HEK293 (cell line): ENCODE data around the gene RNASE8.

Experiments used
- CTCF ChIA-PET: fragments of 350-600 bp; formaldehyde crosslinking; extraction: SDS; loops from one replicate; lab custom pipeline; 2021; ENCODE audit warnings: antibody characterized with exemption; lab: Yijun Ruan, JAX
- POLR2A ChIA-PET: fragments of 300-600 bp; formaldehyde crosslinking; extraction: SDS; loops from one replicate; lab custom pipeline; 2020; ENCODE audit warnings: antibody characterized with exemption, inconsistent platforms; lab: Yijun Ruan, JAX
- H3K27ac ChIP-seq: fragments of 200-500 bp; sonication (Bioruptor generic); 2 replicates; pipeline ENCODE4 v1.5.1; 2014; ENCODE audit warnings: low read depth, low read length, control low read depth, inconsistent platforms; ENCODE audit errors: extremely low read depth
- H3K36me3 ChIP-seq, 2 experiments: fragments of 200-500 bp in 1 of 2; sonication (Bioruptor generic) in 1 of 2; 1 replicate in 1 of 2; 2 replicates in 1 of 2; pipeline ENCODE4 v1.5.1; 2014 to 2017; ENCODE audit warnings: inconsistent platforms in 2 of 2, low read length in 2 of 2; ENCODE audit not compliant: control insufficient read depth in 2 of 2, insufficient read depth in 1 of 2
- H3K4me1 ChIP-seq: fragments of 200-500 bp; sonication (Bioruptor generic); 2 replicates; pipeline ENCODE4 v1.5.1; 2014; ENCODE audit warnings: mild to moderate bottlenecking, low read length, inconsistent platforms; ENCODE audit not compliant: control insufficient read depth, insufficient read depth
- H3K4me3 ChIP-seq: 2 replicates; pipeline ENCODE4 v1.5.1; 2011; ENCODE audit warnings: low read depth, mild to moderate bottlenecking, control low read depth, low read length, moderate library complexity
- H3K9me3 ChIP-seq: fragments of 200-500 bp; sonication (Bioruptor generic); 2 replicates; pipeline ENCODE4 v1.5.1; 2014; ENCODE audit warnings: low read depth, low read length, inconsistent platforms; ENCODE audit not compliant: control insufficient read depth, insufficient read depth
- EGR2 ChIP-seq: fragments of 450-650 bp; formaldehyde crosslinking; IDR thresholded peaks from 2 replicates; pipeline ENCODE4 v1.5.1; 2016; ENCODE audit warnings: low read depth, missing biosample characterization, missing genetic modification characterization
- KLF16 ChIP-seq: fragments of 450-650 bp; formaldehyde crosslinking; IDR thresholded peaks from 2 replicates; pipeline ENCODE4 v1.5.1; 2017; ENCODE audit warnings: missing biosample characterization, missing genetic modification characterization
- WT1 ChIP-seq: fragments of 450-650 bp; formaldehyde crosslinking; IDR thresholded peaks from 2 replicates; pipeline ENCODE4 v1.5.1; 2016; ENCODE audit warnings: missing biosample characterization, missing genetic modification characterization
- ZBTB11 ChIP-seq: fragments of 450-650 bp; formaldehyde crosslinking; conservative IDR thresholded peaks from 2 replicates; pipeline ENCODE4 v1.5.1; 2016; ENCODE audit warnings: low read depth, missing biosample characterization, missing genetic modification characterization
- ZBTB21 ChIP-seq: fragments of 450-650 bp; formaldehyde crosslinking; IDR thresholded peaks from 2 replicates; pipeline ENCODE4 v1.5.1; 2017; ENCODE audit warnings: missing biosample characterization, missing genetic modification characterization
- ZBTB26 ChIP-seq: fragments of 450-650 bp; formaldehyde crosslinking; optimal IDR thresholded peaks from 2 replicates; pipeline ENCODE3; 2016; ENCODE audit warnings: missing biosample characterization, mild to moderate bottlenecking, missing genetic modification characterization
- ZFP3 ChIP-seq: fragments of 450-650 bp; formaldehyde crosslinking; IDR thresholded peaks from 2 replicates; pipeline ENCODE4 v1.5.1; 2016; ENCODE audit warnings: low read depth, missing biosample characterization, missing genetic modification characterization
- ZNF132 ChIP-seq: fragments of 450-650 bp; formaldehyde crosslinking; IDR thresholded peaks from 2 replicates; pipeline ENCODE4 v1.5.1; 2017; ENCODE audit warnings: missing biosample characterization, missing genetic modification characterization, borderline replicate concordance
- ZNF146 ChIP-seq: fragments of 450-650 bp; formaldehyde crosslinking; IDR thresholded peaks from 2 replicates; pipeline ENCODE4 v1.5.1; 2016; ENCODE audit warnings: missing biosample characterization, missing genetic modification characterization
- ZNF184 ChIP-seq: fragments of 450-650 bp; IDR thresholded peaks from 2 replicates; pipeline ENCODE4 v1.5.1; 2018; ENCODE audit warnings: missing biosample characterization, mild to moderate bottlenecking, missing genetic modification characterization
- ZNF24 ChIP-seq: fragments of 450-650 bp; formaldehyde crosslinking; IDR thresholded peaks from 2 replicates; pipeline ENCODE4 v1.5.1; 2016; ENCODE audit warnings: missing biosample characterization, missing genetic modification characterization
- ZNF311 ChIP-seq: fragments of 450-650 bp; formaldehyde crosslinking; IDR thresholded peaks from 2 replicates; pipeline ENCODE4 v1.5.1; 2017; ENCODE audit warnings: missing biosample characterization, missing genetic modification characterization, borderline replicate concordance
- ZNF341 ChIP-seq: fragments of 450-650 bp; formaldehyde crosslinking; IDR thresholded peaks from 2 replicates; pipeline ENCODE4; 2016; ENCODE audit warnings: low read depth, missing biosample characterization, missing genetic modification characterization
- ZNF529 ChIP-seq: fragments of 450-650 bp; formaldehyde crosslinking; IDR thresholded peaks from 2 replicates; pipeline ENCODE4 v1.5.1; 2017; ENCODE audit warnings: missing genetic modification characterization, missing biosample characterization; ENCODE audit not compliant: insufficient replicate concordance
- ZNF530 ChIP-seq: fragments of 450-650 bp; formaldehyde crosslinking; IDR thresholded peaks from 2 replicates; pipeline ENCODE4 v1.5.1; 2016; ENCODE audit warnings: low read depth, missing biosample characterization, missing genetic modification characterization
- ZNF548 ChIP-seq: fragments of 450-650 bp; formaldehyde crosslinking; IDR thresholded peaks from 2 replicates; pipeline ENCODE4 v1.5.1; 2016; ENCODE audit warnings: missing biosample characterization, missing genetic modification characterization
- ZNF623 ChIP-seq: fragments of 450-650 bp; formaldehyde crosslinking; IDR thresholded peaks from 2 replicates; pipeline ENCODE4 v1.5.1; 2016; ENCODE audit warnings: missing biosample characterization, missing genetic modification characterization
- ZNF670 ChIP-seq: fragments of 450-650 bp; formaldehyde crosslinking; IDR thresholded peaks from 2 replicates; pipeline ENCODE4 v1.5.1; 2016; ENCODE audit warnings: missing biosample characterization, missing genetic modification characterization, low read depth
- ZNF785 ChIP-seq: fragments of 450-650 bp; formaldehyde crosslinking; IDR thresholded peaks from 2 replicates; pipeline ENCODE4 v1.5.1; 2016; ENCODE audit warnings: missing biosample characterization, missing genetic modification characterization
- ZXDB ChIP-seq: fragments of 450-650 bp; formaldehyde crosslinking; IDR thresholded peaks from 2 replicates; pipeline ENCODE4 v1.5.1; 2016; ENCODE audit warnings: missing biosample characterization, missing genetic modification characterization

RNASE8 gene

GRCh38 chr14:21020977-21021545 lies 36.6 kb upstream of the RNASE8 start:
- Histone ChIP-seq H3K4me3 (no peak overlapping the region), H3K9me3 (no peaks in the 10 kb centered on the region), H3K4me1 (peaks cover 5% of the 10 kb centered on the region; the same call in 1 of the 2 replicates), H3K36me3 (peaks cover 0 to 51% of the 10 kb centered on the region in 2 experiments; a peak in 2 of 3 replicates), H3K27ac (no peak overlapping the region)
- TF ChIP-seq ZXDB (no peak), ZFP3 (tag by site-specific recombination) (no peak), ZNF184 (tag by site-specific recombination) (no peak), ZNF132 (tag by site-specific recombination) (no peak), ZNF311 (no peak), ZBTB26 (tag by site-specific recombination) (no peak), ZNF24 (tag by site-specific recombination) (no peak), WT1 (tag by site-specific recombination) (no peak), ZNF670 (tag by site-specific recombination) (no peak), ZNF341 (tag by site-specific recombination) (no peak), KLF16 (tag by site-specific recombination) (no peak), ZBTB11 (tag by site-specific recombination) (no peak), ZNF146 (tag by site-specific recombination) (no peak), ZNF623 (tag by site-specific recombination) (no peak)
- POLR2A ChIA-PET: interaction anchor here (1.2 kb wide), 1 partner anchor 22 kb away, joined by 3 read pairs; the partner anchor contains the start of gene SLC39A2
- CTCF ChIA-PET: interaction anchor here (0.6 to 3.0 kb wide), 5 partner anchors 11 to 71 kb away, joined by 3 to 18 read pairs (median 6); no protein-coding TSS in a partner anchor

- TF ChIP-seq EGR2 (tag by site-specific recombination) (no peak), ZBTB21 (tag by site-specific recombination) (no peak), ZNF530 (tag by site-specific recombination) (no peak), ZNF548 (no peak), ZNF529 (tag by site-specific recombination) (no peak), ZNF785 (no peak)
- ChIA-PET POLR2A (no interaction called here), CTCF (interaction anchor here (0.6 to 1.6 kb wide), 5 partner anchors 8 to 153 kb away, joined by 3 to 6 read pairs (median 4); no protein-coding TSS in a partner anchor)
- Histone ChIP-seq H3K4me1 (peaks cover 10% of the 10 kb centered on the region; the same call in 1 of the 2 replicates), H3K36me3 (peaks cover 0 to 43% of the 10 kb centered on the region in 2 experiments; a peak in 2 of 3 replicates), H3K4me3 (no peak overlapping the region), H3K27ac (no peak overlapping the region), H3K9me3 (no peaks in the 10 kb centered on the region)
These were observed 34.9 kb upstream of the RNASE8 start for GRCh38 chr14:21022686-21023085.
